Lung (tissue), 12 donors: ENCODE data around the gene CHD6. TPM values are rescaled to one million over a fixed set of nuclear protein-coding genes. Genes with fewer than 3 reads are reported as not detected.

Source experiments
- ATAC-seq: fragments of 200-7000 bp; cut with Tn5 transposase; one replicate; pipeline ENCODE4 v1.9.1; 2020; ENCODE audit warnings: moderate number of reproducible peaks; ENCODE audit not compliant: insufficient read depth, low FRiP score
- DNase-seq, 3 donors: peaks; one replicate each; pipeline ENCODE4 v3.0.0-alpha.2; 2013 to 2017
- H3K27ac ChIP-seq, 2 donors: one replicate each; pipeline ENCODE4 v1.5.1; 2013; ENCODE audit warnings: mild to moderate bottlenecking in 2 of 2, moderate library complexity in 2 of 2, control low read depth in 1 of 2, inconsistent platforms in 1 of 2, low read depth in 1 of 2, low read length in 1 of 2
- H3K27me3 ChIP-seq, 3 donors: one replicate each; pipeline ENCODE4 v1.5.1; 2013; ENCODE audit warnings: low read length in 2 of 3; ENCODE audit not compliant: control insufficient read depth in 3 of 3, insufficient read depth in 3 of 3
- H3K36me3 ChIP-seq, 4 donors: one replicate each; pipeline ENCODE4 v1.5.1; 2013; ENCODE audit warnings: low read length in 4 of 4, mild to moderate bottlenecking in 1 of 4, moderate library complexity in 1 of 4; ENCODE audit not compliant: control insufficient read depth in 4 of 4, insufficient read depth in 4 of 4
- H3K4me1 ChIP-seq, 5 donors: one replicate each; pipeline ENCODE4 v1.5.1; 2013; ENCODE audit warnings: low read length in 5 of 5, mild to moderate bottlenecking in 2 of 5, moderate library complexity in 1 of 5; ENCODE audit not compliant: control insufficient read depth in 5 of 5, insufficient read depth in 5 of 5
- H3K4me3 ChIP-seq: one replicate; pipeline ENCODE4 v1.5.1; 2013; ENCODE audit warnings: mild to moderate bottlenecking, control low read depth, moderate library complexity
- H3K9ac ChIP-seq, 2 donors: one replicate each; pipeline ENCODE4 v1.5.1; 2013; ENCODE audit warnings: low read length in 2 of 2, control low read depth in 1 of 2; ENCODE audit not compliant: insufficient read depth in 1 of 2
- H3K9me3 ChIP-seq, 4 donors: one replicate each; pipeline ENCODE4 v1.5.1; 2013; ENCODE audit warnings: low read length in 3 of 4, mild to moderate bottlenecking in 1 of 4, moderate library complexity in 1 of 4; ENCODE audit not compliant: control insufficient read depth in 4 of 4, insufficient read depth in 3 of 4
- WGBS, 2 donors: extraction: QIAGEN DNeasy Blood & Tissue Kit; methylation state at CpG; one replicate each; pipeline ENCODE4 v1.1.7; 2013; 5-methylcytosine and 5-hydroxymethylcytosine counted together
- polyA plus RNA-seq, 2 donors: library from polyadenylated mRNA; stranded (reverse); fragments of 200-250 nt; gene quantifications; one replicate each; pipeline ENCODE4 v1.2.1, GENCODE V29; 2013
- total RNA-seq, 2 donors: library from RNA; depleted of rRNA in 1 of 2; stranded (reverse); fragments of >200 nt in 1 of 2; gene quantifications; one replicate each; pipeline ENCODE4 v1.2.1, GENCODE V29; 2014 to 2021
- TF ChIP-seq, protein P1 (sequence below): IDR thresholded peaks from 2 replicates; pipeline ENCODE4 v1.5.1; 2012; ENCODE audit warnings: mild to moderate bottlenecking; ENCODE audit errors: control extremely low read depth, extremely low read depth
- donor health status: control.
- donor health status: control.
- donor health status: Bipolar disorder and iron deficiency.
- donor health status: healthy.
- donor health status: DM: yes; HTN: yes; CAD: no.

Gene CHD6
- total and polyA plus RNA-seq, 4 donors = 5.0 to 95.3 (median 21.0) TPM

DNA sequence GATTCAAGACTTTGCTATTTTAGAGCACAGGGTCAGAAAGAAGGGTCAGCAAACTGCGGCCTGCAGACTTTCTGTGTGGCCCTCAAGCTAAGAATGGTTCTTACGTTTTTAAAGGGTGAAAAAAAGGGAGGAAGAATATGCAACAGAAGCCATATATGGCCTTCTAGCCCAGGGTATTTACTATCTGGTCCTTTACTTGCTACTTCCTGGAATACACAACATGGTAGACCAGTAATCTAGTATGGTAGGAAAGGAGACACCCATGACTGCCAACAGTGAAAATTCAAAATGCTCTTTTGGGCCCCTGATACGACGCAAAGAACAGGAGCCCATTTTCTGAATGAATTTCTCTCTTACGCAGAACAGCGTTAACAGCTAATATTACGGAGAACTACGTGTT lies 191.2 kb downstream of the CHD6 start:
- no peak for ATAC-seq
- H3K36me3 ChIP-seq = peaks cover 19 to 56% (median 30%) of the 10 kb centered on the region in 4 donors

DNA sequence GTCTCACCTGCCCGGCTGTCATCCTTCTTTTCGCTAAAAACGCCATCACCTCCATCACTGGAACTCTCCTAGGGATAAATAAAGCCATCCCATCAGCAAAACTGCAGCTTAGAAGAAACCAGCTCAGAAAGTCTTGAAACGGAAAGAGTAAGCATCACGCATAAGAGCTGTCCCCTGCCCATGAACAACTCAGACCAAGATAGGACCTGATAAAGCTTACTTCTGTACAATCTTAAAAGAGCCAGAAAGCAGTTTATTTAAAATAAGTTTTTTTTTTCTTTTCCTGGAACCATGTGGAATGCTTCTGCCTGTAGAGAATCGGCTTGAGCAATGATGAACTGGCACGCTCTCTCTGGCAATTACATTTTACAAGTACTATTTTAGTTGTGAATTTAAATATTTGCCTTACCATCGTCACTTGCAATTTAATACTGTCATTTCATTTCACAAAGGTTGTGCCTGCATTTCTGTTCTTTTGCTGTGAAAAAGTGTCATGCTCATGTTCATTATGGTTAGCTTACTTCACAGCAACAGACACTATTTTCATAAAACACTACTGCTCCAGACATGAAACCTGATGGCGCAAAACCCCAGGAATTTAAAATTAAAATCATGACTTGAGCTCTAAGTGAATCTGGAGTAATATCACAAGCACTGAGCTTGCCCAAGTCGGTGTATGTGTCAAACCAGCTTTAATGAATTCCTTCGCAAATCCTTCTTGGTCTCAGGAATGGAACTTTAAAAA lies 191.9 kb downstream of the CHD6 start:
- TF ChIP-seq, protein P1, sequence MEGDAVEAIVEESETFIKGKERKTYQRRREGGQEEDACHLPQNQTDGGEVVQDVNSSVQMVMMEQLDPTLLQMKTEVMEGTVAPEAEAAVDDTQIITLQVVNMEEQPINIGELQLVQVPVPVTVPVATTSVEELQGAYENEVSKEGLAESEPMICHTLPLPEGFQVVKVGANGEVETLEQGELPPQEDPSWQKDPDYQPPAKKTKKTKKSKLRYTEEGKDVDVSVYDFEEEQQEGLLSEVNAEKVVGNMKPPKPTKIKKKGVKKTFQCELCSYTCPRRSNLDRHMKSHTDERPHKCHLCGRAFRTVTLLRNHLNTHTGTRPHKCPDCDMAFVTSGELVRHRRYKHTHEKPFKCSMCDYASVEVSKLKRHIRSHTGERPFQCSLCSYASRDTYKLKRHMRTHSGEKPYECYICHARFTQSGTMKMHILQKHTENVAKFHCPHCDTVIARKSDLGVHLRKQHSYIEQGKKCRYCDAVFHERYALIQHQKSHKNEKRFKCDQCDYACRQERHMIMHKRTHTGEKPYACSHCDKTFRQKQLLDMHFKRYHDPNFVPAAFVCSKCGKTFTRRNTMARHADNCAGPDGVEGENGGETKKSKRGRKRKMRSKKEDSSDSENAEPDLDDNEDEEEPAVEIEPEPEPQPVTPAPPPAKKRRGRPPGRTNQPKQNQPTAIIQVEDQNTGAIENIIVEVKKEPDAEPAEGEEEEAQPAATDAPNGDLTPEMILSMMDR = no peak
- peaks cover 23 to 63% (median 34%) of the 10 kb centered on the region in 4 donors for H3K36me3 ChIP-seq
- no peak overlapping the region for H3K9ac ChIP-seq
- H3K27ac ChIP-seq = no peak overlapping the region
- DNase-seq = no peak
- no peaks in the 10 kb centered on the region for H3K27me3 ChIP-seq
- H3K9me3 ChIP-seq = peaks cover 0 to 2% (median 0%) of the 10 kb centered on the region in 4 donors
- H3K4me1 ChIP-seq = no peaks in the 10 kb centered on the region
- H3K4me3 ChIP-seq = no peak overlapping the region
- 80 to 90% methylated on average over 11 of the region's 11 CpGs for WGBS, 2 donors
- ATAC-seq = no peak

More for the DNA sequence above, 191.2 kb downstream of the CHD6 start:
- H3K4me3 ChIP-seq = no peak overlapping the region
- H3K9ac ChIP-seq = no peak overlapping the region
- DNase-seq = no peak
- TF ChIP-seq, protein P1 = no peak
- no peak overlapping the region for H3K27ac ChIP-seq
- 94 to 96% methylated on average over 8 of the region's 8 CpGs for WGBS, 2 donors
- H3K27me3 ChIP-seq = no peaks in the 10 kb centered on the region
- peaks cover 0 to 2% (median 0%) of the 10 kb centered on the region in 4 donors for H3K9me3 ChIP-seq
- H3K4me1 ChIP-seq = no peaks in the 10 kb centered on the region

DNA sequence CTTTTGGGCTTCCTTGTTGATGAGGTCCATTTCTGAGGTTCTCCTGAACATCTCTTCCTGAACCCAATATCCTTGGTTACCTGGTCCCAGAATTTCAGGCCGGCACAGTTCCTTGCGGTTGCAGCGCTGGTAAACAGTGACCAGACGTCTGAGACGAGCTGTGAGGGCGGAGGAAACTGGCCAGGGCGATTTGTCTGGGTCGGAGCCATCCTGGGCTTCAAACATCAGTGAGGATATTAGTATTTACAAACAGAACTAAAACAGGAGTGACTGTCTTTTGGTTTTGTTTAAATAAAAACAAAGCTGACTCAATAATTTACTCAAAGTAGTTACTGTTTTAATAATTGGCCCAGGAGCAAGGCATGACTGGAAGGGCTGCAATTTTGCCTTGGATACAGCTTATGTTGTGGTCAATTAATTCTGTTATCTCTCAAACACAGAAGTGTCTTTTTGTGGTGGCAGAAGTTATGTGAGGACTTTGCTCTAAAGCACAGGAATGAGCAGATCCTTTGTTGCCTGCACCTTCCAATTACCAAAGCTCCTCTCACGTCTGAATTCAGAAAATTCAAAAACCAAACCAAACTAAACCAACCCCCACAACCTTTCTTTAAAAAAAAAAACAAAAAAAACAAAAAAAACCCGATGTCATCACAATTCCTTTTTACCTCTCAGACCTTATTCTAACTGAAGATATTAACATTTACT lies 192.8 kb downstream of the CHD6 start:
- Histone ChIP-seq H3K4me3 (no peak overlapping the region), H3K27me3 (no peaks in the 10 kb centered on the region), H3K9me3 (peaks cover 0 to 2% (median 0%) of the 10 kb centered on the region in 4 donors), H3K9ac (no peak overlapping the region), H3K4me1 (no peaks in the 10 kb centered on the region), H3K27ac (no peak overlapping the region), H3K36me3 (peaks cover 29 to 63% (median 38%) of the 10 kb centered on the region in 4 donors)
- 68 to 71% methylated on average over 10 of the region's 10 CpGs for WGBS, 2 donors
- TF ChIP-seq, protein P1 = no peak
- ATAC-seq (no peak), DNase-seq (no peak)
